ENCODE measurements around the gene SUV39H1.
A peak's percentile ranks its signal among the peaks of the same experiment; 100 is the strongest.

Gene SUV39H1

DNA sequence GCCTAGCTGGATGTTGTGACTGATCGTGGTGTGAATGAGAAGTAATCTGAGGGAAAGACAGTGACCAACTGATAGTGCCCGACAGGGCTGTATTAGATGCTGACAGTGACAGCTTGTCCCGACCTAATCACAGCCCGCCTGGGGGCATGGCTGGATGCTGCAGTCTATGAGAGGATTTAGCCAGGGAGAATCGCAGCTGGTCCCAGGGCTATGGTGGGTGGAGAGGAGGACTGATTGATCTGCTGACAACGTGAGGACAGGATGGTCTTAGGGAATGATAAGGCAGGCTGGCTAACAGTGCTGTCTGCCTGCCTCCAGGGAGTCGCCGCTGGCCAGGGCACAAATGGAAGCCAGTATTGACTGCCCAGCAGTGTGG is 621 bp upstream of the SUV39H1 start:
- Mint-ChIP-seq H3K4me1 (peaks cover 11% of the 10 kb centered on the region), H3K27ac (peak overlapping the region; percentile 88), H3K4me3 (peak overlapping the region; percentile 88), H3K27me3 (no peaks in the 10 kb centered on the region), H3K36me3 (peaks cover 11% of the 10 kb centered on the region), H3K9me3 (no peaks in the 10 kb centered on the region)
- ATAC-seq (ENCODE audit: low read depth) (no peak), DNase-seq (ENCODE audit: low spot score in 2 of 2) (no peak)

DNA sequence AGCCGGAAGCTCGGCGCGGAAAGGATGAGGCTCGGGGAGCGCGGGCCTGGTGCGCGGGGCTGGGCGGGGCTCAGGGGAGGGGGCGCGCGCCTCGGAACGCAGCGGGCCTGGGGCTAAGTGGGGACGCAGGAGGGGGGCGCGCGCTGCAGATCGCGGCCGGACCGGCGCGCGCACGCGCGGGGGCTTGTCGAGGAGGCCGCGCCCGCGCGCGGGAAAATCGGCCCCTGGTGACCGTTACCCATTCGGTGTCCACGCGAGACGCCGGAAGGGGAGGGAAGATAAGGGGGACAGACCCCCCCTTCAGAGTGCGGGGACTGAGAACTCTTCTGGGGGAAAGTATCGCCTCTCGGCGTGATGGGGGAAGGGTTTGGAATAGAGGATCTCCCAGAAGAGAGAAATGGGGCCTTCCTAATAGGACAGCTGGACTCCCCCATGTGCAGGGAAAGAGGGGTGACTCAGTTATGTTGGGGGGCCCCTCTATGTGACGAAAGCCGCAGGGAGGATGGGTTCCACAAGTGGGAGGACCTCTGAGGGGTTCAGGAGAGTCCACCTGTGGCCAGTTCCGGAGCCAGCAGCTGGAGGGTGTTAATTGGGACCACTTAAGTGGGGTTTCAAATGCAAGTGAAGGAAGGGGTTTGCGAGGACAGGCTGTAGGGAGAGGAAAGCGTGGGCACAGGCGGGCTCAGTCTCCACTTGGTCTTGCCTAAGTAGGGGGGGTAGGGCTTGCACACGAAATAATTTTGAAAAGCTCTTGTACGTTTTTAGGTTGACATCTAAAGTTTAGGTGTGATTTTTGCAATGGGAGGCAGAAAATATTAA is 584 bp downstream of the SUV39H1 start:
- peak overlapping the region; percentile 88 for H3K27ac Mint-ChIP-seq
- H3K36me3 Mint-ChIP-seq, result peaks cover 5% of the 10 kb centered on the region
- H3K4me3 Mint-ChIP-seq, result peak overlapping the region; percentile 79
- H3K4me1 Mint-ChIP-seq, result peaks cover 11% of the 10 kb centered on the region
- H3K27me3 Mint-ChIP-seq, result no peaks in the 10 kb centered on the region
- no peak for DNase-seq (ENCODE audit: low spot score in 2 of 2)
- no peaks in the 10 kb centered on the region for H3K9me3 Mint-ChIP-seq
- peak; percentile 2 for ATAC-seq (ENCODE audit: low read depth)

DNA sequence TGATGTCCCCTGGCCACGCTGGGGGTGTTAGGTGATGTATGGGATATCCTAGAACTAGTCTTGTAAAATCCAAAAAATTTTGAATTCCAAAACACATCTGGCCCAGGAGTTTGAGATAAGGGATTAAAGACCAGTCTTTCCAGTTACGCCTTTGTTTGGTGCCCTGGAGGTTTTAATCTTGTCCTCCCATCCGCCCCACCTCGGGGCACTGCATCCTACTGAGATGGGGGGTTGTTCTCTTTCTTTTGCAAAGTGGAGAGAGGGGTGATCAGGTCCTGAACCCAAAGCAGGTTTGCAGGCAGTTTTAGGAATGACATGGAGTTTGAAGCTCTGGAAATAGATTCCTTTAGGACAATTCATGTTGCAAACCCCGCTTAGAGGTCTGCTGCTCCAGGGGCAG is 1.8 kb downstream of the SUV39H1 start:
- H3K27ac Mint-ChIP-seq, result no peak overlapping the region
- H3K9me3 Mint-ChIP-seq, result no peaks in the 10 kb centered on the region
- H3K4me3 Mint-ChIP-seq, result no peak overlapping the region
- peaks cover 15% of the 10 kb centered on the region for H3K4me1 Mint-ChIP-seq
- ATAC-seq (ENCODE audit: low read depth) (no peak), DNase-seq (ENCODE audit: low spot score in 2 of 2) (no peak)
- H3K27me3 Mint-ChIP-seq, result no peaks in the 10 kb centered on the region
- peaks cover 9% of the 10 kb centered on the region for H3K36me3 Mint-ChIP-seq

DNA sequence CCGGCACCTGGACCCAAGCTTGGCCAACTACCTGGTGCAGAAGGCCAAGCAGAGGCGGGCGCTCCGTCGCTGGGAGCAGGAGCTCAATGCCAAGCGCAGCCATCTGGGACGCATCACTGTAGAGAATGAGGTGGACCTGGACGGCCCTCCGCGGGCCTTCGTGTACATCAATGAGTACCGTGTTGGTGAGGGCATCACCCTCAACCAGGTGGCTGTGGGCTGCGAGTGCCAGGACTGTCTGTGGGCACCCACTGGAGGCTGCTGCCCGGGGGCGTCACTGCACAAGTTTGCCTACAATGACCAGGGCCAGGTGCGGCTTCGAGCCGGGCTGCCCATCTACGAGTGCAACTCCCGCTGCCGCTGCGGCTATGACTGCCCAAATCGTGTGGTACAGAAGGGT is 3.7 kb downstream of the SUV39H1 start:
- Mint-ChIP-seq H3K4me3 (no peak overlapping the region), H3K27me3 (no peaks in the 10 kb centered on the region), H3K4me1 (peaks cover 17% of the 10 kb centered on the region), H3K36me3 (peaks cover 15% of the 10 kb centered on the region), H3K27ac (no peak overlapping the region), H3K9me3 (no peaks in the 10 kb centered on the region)
- DNase-seq (ENCODE audit: low spot score in 2 of 2) (no peak), ATAC-seq (ENCODE audit: low read depth) (no peak)

DNA sequence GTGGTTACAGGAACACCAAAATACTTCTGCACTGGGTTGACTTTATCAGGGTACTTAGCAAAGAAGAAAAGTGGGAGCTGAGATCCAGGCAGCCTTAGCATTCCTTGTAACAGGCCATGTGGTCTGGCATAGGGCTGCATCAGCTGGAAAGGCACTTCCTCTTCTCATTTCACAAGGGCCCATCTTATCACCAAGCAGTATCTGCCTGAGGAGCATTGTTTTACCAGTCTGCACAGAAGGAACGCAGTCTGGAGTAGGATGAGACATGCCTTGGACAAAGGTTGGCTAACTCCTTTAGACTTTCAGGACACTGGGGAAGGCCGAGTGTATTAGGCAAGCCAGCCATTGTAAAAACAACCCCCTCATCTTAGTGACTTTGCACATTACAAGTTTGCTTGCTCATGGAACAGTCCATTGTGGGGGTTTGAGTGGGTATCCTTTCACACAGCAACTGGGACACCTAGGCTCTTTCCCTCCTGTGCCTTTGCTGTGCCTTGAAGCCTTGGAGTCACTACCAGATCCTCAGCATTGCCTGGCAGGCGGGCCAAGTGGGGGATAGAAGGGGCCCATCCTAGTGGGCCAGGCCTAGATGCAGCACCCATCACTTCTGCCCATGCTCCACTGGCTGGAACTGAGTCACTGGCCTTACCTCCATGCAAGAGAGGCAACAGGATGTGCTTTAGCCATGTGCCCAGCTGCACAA is 4.6 kb downstream of the SUV39H1 start:
- ATAC-seq (ENCODE audit: low read depth) (no peak), DNase-seq (ENCODE audit: low spot score in 2 of 2) (no peak)
- H3K27me3 Mint-ChIP-seq, result no peaks in the 10 kb centered on the region
- H3K27ac Mint-ChIP-seq, result no peak overlapping the region
- H3K4me1 Mint-ChIP-seq, result peaks cover 12% of the 10 kb centered on the region
- peaks cover 15% of the 10 kb centered on the region for H3K36me3 Mint-ChIP-seq
- H3K9me3 Mint-ChIP-seq, result no peaks in the 10 kb centered on the region
- H3K4me3 Mint-ChIP-seq, result no peak overlapping the region

DNA sequence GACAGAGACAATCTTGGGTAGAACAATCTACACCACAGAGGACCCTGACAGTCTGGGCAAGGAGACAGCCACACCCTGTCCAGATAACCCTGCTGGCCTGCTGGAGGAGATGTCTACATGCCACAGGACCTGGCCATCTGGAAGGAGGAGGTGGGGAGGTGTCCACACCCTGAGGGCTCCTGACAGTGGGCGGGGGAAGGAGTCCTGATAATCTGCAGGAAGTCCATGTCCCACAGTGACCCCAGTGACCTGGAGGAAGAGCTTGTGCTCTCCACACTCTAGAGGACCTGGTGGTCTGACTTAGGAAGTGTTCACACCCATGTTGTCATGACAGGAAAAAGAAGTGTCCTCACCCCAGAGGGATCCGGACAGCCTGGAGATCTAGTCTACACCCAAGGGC is 5.5 kb downstream of the SUV39H1 start:
- no peak for ATAC-seq (ENCODE audit: low read depth)
- Mint-ChIP-seq H3K4me3 (no peak overlapping the region), H3K27ac (no peak overlapping the region), H3K27me3 (no peaks in the 10 kb centered on the region), H3K36me3 (peaks cover 17% of the 10 kb centered on the region), H3K4me1 (peaks cover 10% of the 10 kb centered on the region), H3K9me3 (no peaks in the 10 kb centered on the region)
- no peak for DNase-seq (ENCODE audit: low spot score in 2 of 2)

GRCh38 chrX:48702716-48703115 is 6.2 kb downstream of the SUV39H1 start:
- no peak for ATAC-seq (ENCODE audit: low read depth)
- no peaks in the 10 kb centered on the region for H3K9me3 Mint-ChIP-seq
- H3K4me3 Mint-ChIP-seq, result no peak overlapping the region
- peaks cover 6% of the 10 kb centered on the region for H3K4me1 Mint-ChIP-seq
- no peak for DNase-seq (ENCODE audit: low spot score in 2 of 2)
- H3K27ac Mint-ChIP-seq, result peak overlapping the region; percentile 63
- H3K27me3 Mint-ChIP-seq, result no peaks in the 10 kb centered on the region
- H3K36me3 Mint-ChIP-seq, result peaks cover 18% of the 10 kb centered on the region

GRCh38 chrX:48703228-48703627 is 6.7 kb downstream of the SUV39H1 start:
- Mint-ChIP-seq H3K9me3 (no peaks in the 10 kb centered on the region), H3K4me3 (no peak overlapping the region), H3K27me3 (no peaks in the 10 kb centered on the region), H3K36me3 (peaks cover 18% of the 10 kb centered on the region), H3K4me1 (peaks cover 7% of the 10 kb centered on the region), H3K27ac (no peak overlapping the region)
- DNase-seq (ENCODE audit: low spot score in 2 of 2) (no peak), ATAC-seq (ENCODE audit: low read depth) (no peak)

DNA sequence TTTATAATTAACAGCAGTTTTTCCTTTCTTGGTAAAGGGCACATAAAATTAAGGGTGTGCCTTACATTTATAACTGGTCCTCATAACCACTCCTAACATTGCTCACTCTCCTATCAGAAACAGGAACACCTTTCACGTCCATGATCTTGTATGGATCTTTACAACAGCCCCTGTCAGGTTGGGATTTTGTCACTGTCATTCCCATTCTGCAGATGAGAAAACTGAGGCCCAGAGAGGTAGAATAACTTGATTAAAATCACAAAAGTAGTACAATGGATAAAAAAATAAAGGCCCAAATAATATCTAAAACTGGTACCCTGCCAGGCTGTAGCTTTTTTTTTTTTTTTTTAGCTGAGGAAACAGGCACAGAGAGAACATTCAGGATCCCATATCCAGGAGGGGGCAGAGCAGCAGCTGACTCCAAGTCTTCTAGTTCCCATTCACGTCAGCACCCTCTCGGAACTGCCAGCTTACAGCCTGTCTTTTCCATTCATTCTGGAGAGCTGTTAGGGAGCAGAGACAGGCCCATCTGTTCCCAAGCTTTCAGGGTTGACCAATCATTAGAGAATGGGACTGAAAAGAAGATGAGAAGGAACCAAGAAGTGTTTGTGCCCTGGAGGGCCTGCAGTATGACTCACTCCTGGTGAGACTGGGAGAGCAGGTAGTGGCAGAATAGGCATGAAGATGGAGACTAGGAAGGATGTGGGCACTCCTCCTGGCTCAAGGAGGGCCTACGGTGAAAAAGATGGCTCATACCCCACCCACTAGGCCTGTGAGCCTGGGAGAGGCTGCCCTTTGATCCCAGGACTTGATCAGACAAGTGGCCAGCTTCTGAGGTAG is 7.3 kb downstream of the SUV39H1 start:
- ATAC-seq (ENCODE audit: low read depth) (no peak), DNase-seq (ENCODE audit: low spot score in 2 of 2) (no peak)
- H3K9me3 Mint-ChIP-seq, result no peaks in the 10 kb centered on the region
- H3K27me3 Mint-ChIP-seq, result no peaks in the 10 kb centered on the region
- H3K27ac Mint-ChIP-seq, result no peak overlapping the region
- H3K4me3 Mint-ChIP-seq, result no peak overlapping the region
- peaks cover 10% of the 10 kb centered on the region for H3K4me1 Mint-ChIP-seq
- peaks cover 18% of the 10 kb centered on the region for H3K36me3 Mint-ChIP-seq

DNA sequence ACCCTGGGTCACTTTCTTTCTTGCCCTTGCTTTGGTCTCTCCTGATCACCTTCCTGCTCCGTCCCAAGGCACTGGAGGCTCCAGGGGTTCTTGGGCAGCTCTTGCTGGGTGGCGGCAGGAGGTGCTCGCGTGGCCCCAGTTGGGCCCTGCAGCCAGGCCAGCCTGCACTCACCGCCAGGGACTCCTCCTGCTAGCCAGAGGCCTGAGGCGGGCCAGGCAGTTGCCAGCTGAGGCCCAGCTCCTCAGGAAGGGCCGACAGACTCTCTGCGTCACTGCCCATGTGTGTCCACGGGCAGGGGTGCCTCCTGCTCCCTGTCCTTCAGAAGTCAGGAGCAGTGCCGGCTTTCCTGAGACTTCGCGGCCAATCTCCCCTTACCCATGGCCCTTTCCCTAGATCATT is 9.3 kb downstream of the SUV39H1 start:
- H3K9me3 Mint-ChIP-seq, result no peaks in the 10 kb centered on the region
- no peaks in the 10 kb centered on the region for H3K27me3 Mint-ChIP-seq
- DNase-seq (ENCODE audit: low spot score in 2 of 2) (no peak), ATAC-seq (ENCODE audit: low read depth) (no peak)
- H3K27ac Mint-ChIP-seq, result no peak overlapping the region
- no peak overlapping the region for H3K4me3 Mint-ChIP-seq
- H3K4me1 Mint-ChIP-seq, result peaks cover 10% of the 10 kb centered on the region
- peaks cover 13% of the 10 kb centered on the region for H3K36me3 Mint-ChIP-seq

DNA sequence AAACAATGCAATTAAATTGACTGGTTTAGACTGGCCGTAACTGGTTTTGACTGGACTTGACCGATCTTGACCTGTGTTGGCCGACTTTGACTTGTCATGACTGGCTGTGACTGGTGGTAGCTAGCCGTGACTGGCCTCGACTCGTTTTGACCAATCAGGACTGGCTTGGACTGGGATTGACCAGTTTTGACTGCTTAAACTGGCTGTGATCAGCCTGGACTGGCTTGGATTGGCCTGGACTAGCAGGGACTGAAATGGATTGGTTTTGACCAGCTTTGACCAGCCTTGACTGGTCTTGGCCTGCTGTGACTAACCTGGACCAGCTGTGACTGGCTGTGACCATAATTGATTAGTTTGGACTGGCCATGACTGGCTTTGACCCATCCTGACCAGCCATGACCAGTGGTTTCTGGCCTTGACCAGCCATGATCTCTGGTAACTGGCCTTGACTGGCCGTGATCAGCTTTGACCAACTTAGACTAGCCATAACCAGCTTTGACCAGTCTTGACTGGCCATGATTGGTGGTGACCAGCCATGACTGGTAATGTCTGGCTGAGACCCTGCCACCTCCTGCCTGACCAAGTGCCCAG is 13.1 kb downstream of the SUV39H1 start:
- Mint-ChIP-seq H3K4me1 (peaks cover 7% of the 10 kb centered on the region), H3K27ac (no peak overlapping the region), H3K36me3 (peaks cover 7% of the 10 kb centered on the region), H3K27me3 (no peaks in the 10 kb centered on the region), H3K9me3 (no peaks in the 10 kb centered on the region), H3K4me3 (no peak overlapping the region)
- no peak for DNase-seq (ENCODE audit: low spot score in 2 of 2)
- no peak for ATAC-seq (ENCODE audit: low read depth)

GRCh38 chrX:48711162-48711928 is 14.8 kb downstream of the SUV39H1 start:
- Mint-ChIP-seq H3K36me3 (peaks cover 3% of the 10 kb centered on the region), H3K4me1 (peaks cover 7% of the 10 kb centered on the region), H3K9me3 (no peaks in the 10 kb centered on the region), H3K27ac (no peak overlapping the region), H3K4me3 (no peak overlapping the region), H3K27me3 (no peaks in the 10 kb centered on the region)
- no peak for DNase-seq (ENCODE audit: low spot score in 2 of 2)
- no peak for ATAC-seq (ENCODE audit: low read depth)

DNA sequence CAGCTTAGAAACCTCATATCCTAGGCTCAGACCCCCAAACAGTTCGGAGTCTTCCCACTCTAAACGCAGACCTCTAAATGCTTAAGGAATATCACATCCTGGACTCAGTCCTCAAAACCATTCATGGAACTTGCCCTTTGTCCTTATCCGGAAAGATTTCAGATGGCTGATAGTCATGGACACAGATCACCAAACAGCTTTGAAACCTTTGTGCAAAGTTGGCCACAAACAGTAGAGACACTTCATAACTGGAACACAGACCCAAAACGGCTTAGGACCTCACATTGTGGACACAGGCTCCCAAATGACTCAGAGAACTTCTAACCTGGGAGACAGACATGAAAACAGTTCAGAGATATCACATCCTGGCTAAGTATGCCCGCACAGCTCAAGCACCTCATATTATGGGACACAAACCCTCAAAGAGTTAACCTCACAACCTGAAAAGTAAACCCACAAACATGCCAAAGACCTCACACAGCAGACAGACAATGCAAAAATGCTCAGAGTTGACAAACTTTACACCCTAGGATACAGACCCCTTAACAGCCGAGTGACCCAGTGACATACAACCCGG is 15.5 kb downstream of the SUV39H1 start:
- no peak overlapping the region for H3K27ac Mint-ChIP-seq
- H3K27me3 Mint-ChIP-seq, result no peaks in the 10 kb centered on the region
- ATAC-seq (ENCODE audit: low read depth) (no peak), DNase-seq (ENCODE audit: low spot score in 2 of 2) (no peak)
- H3K4me3 Mint-ChIP-seq, result no peak overlapping the region
- H3K9me3 Mint-ChIP-seq, result no peaks in the 10 kb centered on the region
- peaks cover under 1% of the 10 kb centered on the region for H3K36me3 Mint-ChIP-seq
- H3K4me1 Mint-ChIP-seq, result peaks cover 9% of the 10 kb centered on the region

All from memory B cell (primary cell).